RWPE1 (cell line): Measurements from ENCODE around the gene KRT83.

Source experiments
- CTCF ChIA-PET: fragments of 350-600 bp; sonication (Branson Sonifier 250); formaldehyde crosslinking; extraction: SDS; loops from one replicate; lab custom pipeline; 2021; lab: Yijun Ruan, JAX
- POLR2A ChIA-PET: fragments of 400-600 bp; formaldehyde crosslinking; extraction: SDS; loops from one replicate; lab custom pipeline; 2020; ENCODE audit warnings: antibody characterized with exemption; ENCODE audit not compliant: low non-redundant PET; lab: Yijun Ruan, JAX
- DNase-seq: peaks from one replicate; pipeline ENCODE4 v3.0.0; 2012; ENCODE audit warnings: low spot score
- H3K27ac ChIP-seq: fragments of 450-650 bp; 2 replicates; pipeline ENCODE4 v1.5.1; 2017
- TF ChIP-seq, protein P1 (sequence below): fragments of 450-650 bp; conservative IDR thresholded peaks from 2 replicates; pipeline ENCODE4 v1.5.1; 2017; ENCODE audit warnings: low read depth, mild to moderate bottlenecking

KRT83 gene

DNA sequence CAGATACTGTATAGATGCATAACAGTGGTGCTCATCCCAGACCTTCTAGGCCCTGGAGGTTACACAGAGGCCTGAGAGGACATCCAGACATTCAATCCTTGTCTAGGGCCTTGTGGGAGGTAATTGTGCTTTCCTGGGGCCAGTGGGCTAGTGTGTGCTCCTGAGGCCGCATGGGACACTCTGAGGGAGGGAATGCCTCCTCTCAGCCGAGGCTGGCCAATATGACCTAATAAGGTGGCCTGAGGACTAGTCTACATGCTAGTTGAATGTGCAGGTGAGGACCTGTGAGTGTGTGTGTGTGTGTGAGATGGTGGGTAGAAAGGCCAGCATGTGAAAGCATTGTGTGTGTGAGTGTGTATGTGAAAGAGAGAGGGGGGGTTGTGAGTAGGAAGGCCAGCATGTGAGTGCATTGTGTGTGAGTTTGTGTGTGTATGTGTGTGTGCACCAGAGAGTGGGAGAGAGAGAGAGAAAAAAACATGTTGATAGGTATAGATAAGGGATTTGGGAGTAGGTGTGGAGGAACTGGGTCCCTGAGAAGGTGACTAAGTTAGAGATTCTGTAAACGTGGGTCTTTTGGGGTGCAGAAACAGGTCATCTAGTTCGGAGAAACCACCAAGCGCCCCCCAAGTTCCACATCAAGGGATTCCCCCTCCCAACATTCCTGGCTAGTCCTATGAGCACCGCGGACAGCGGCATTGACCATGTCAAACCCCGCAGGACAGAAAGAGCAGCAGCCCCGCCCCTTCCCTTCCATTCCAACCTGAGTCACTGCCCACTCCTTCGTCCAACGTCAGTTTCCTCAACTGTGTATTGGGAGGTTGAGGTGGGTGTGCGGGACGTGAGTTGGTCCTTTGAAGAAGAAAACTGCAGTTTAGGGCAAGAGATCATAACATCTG lies 20.2 kb downstream of the KRT83 start:
- TF ChIP-seq, protein P1, sequence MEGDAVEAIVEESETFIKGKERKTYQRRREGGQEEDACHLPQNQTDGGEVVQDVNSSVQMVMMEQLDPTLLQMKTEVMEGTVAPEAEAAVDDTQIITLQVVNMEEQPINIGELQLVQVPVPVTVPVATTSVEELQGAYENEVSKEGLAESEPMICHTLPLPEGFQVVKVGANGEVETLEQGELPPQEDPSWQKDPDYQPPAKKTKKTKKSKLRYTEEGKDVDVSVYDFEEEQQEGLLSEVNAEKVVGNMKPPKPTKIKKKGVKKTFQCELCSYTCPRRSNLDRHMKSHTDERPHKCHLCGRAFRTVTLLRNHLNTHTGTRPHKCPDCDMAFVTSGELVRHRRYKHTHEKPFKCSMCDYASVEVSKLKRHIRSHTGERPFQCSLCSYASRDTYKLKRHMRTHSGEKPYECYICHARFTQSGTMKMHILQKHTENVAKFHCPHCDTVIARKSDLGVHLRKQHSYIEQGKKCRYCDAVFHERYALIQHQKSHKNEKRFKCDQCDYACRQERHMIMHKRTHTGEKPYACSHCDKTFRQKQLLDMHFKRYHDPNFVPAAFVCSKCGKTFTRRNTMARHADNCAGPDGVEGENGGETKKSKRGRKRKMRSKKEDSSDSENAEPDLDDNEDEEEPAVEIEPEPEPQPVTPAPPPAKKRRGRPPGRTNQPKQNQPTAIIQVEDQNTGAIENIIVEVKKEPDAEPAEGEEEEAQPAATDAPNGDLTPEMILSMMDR: no peak
- H3K27ac ChIP-seq: no peak overlapping the region
- DNase-seq: no peak
- ChIA-PET CTCF (no interaction called here), POLR2A (no interaction called here)

DNA sequence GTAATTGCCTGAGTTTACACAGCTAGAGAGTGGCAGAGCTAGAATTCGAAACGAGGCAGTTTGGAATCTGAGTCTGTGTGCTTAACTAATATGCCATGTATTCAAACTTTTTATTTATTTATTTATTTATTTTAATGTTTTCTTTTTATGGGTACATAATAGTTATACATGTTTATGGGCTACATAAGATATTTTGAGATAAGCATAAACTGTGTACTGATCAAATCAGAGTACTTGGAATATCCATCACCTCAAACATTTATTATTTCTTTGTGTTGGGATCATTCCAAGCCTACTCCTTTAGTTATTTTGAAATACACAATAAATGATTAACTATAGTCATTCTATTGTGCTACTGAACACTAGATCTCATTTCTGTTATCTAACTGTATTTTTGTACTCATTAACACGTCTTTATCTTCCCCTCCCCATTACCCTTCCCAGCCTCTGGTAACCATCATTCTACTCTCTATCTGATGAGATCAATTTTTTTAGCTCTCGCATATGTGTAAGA lies 22.5 kb downstream of the KRT83 start:
- POLR2A ChIA-PET: no interaction called here
- no peak overlapping the region for H3K27ac ChIP-seq
- CTCF ChIA-PET: interaction anchor here (1.2 kb wide), 1 partner anchor 20 kb away, joined by 4 read pairs; no protein-coding TSS in a partner anchor
- TF ChIP-seq, protein P1: no peak
- no peak for DNase-seq

DNA sequence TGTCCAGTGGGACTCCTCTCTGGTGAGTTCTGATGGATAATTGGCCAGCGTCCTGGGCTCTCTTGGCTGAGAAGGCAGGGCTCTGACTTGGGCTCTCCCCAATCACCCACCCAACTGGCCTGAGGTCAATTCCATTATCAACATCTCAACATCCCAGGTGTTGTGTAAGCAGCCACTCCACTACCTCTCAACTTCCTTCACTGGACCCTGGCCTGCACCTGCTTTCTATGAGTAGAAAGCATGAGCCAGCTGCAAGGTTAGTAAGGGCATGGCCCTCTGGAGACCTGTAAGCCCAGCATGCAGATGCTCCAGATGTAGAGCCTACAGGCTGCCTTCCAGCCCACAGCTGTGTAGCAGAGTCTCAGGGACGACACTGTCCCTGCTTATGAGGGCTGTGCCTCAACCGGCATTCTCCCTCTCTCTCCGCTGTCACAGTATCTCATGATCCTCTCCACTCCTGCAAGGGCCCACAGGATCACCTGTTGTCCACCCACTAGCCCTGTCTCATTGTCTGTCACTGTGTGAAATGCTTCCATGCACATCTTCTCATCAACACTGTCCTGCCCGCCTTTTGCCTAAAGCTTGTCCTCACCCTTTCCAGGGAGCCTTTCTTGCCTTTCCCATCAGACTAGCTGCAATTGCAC lies 24.5 kb downstream of the KRT83 start:
- DNase-seq: no peak
- TF ChIP-seq, protein P1: no peak
- ChIA-PET POLR2A (no interaction called here), CTCF (interaction anchor here (0.7 kb wide), 1 partner anchor 10 kb away, joined by 3 read pairs; no protein-coding TSS in a partner anchor)
- H3K27ac ChIP-seq: no peak overlapping the region

DNA sequence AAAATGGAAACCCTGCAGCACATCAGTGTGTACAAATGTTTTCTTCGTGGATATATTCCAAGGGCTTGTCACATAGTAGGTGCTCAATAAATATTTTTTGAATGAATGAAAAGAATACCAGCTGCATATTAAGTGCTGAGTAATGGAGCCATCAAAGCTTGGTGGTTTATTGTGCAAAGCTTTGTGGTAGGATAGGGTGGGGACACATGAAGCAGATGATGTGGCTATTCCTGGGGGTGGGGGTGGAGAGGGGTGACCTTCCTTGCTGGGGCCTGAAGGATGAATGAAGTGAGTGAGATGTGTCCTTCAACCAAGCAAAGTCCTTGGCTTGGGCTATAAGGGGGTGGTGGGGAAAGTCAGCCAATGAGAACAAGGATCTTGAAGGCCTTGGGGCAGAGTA lies 25.5 kb downstream of the KRT83 start:
- TF ChIP-seq, protein P1: no peak
- CTCF ChIA-PET: interaction anchor here (0.6 to 1.0 kb wide), 3 partner anchors 16 to 794 kb away, joined by 3 read pairs; no protein-coding TSS in a partner anchor
- POLR2A ChIA-PET: no interaction called here
- no peak for DNase-seq
- H3K27ac ChIP-seq: no peak overlapping the region

DNA sequence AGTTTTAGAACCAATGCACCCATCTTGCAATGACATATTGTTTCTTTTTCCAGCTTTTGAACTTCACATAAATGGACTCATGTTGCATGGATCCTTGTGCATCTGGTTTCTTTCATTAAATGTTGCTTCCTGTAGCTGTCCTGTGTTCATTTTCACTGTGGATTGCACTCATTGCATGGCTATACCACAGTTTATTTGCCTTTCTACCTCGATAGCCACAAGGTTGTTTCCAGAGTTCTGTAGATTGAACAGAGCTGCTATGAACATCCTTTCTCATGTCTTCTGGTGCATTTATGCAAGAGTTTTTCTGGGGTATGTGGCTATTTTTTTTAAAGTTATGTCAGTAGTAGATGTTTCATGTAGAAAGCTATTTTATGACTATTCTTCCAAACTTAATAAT lies 26.4 kb downstream of the KRT83 start:
- TF ChIP-seq, protein P1: no peak
- ChIA-PET POLR2A (no interaction called here), CTCF (interaction anchor here (0.9 kb wide), 1 partner anchor 33 kb away, joined by 3 read pairs; no protein-coding TSS in a partner anchor)
- DNase-seq: no peak
- no peak overlapping the region for H3K27ac ChIP-seq

DNA sequence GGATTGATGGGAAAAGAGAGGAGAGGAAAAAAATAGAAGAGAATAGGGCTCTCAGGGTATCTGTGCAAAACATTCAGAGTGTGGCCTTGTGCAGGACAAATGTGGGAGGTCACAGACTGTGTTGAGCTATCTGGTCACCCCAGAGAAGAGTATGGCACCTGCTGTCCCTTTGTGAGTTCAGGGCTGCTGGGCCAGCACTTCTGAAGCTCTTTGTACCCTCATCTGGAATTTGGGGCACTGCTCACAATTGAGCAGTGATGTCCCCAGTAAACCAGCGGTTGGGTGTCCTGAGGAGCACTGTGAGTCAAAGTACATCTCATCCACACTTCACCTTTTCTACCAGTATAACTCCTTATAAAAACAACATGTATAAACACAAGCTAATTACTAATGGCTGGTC lies 27.3 kb downstream of the KRT83 start:
- no peak overlapping the region for H3K27ac ChIP-seq
- TF ChIP-seq, protein P1: no peak
- CTCF ChIA-PET: no interaction called here
- POLR2A ChIA-PET: no interaction called here
- no peak for DNase-seq
